ENCODE data around the gene CNTRL. TPM values are rescaled to one million over a fixed set of nuclear protein-coding genes. Genes with fewer than 3 reads are reported as not detected.

CNTRL gene
- total and polyA plus RNA-seq, 2 of the 8 experiments (the other 6 are each of a cell fraction or from before 2014, with no cell fraction given): 5.1 to 13.9 TPM

DNA sequence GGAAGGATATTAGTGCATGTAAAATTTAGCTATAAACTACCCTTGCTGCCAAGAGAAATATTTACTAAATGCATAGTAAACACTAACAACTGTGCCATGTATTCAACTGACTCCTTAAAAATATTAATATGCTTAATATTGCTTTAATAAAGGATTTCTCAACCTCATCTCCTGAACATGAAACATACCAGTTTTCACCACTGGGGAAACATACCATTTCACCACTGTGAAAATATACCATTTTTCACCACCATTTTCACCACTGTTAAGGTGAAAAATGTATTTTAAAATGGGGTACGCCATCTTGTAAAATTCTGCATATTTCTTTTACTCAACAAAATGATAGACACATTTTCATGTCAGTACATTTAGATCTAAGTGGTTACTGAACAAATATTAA lies 122.4 kb downstream of the CNTRL start (continued):
- no peak for TF ChIP-seq RNF2 (IDR thresholded peaks at IDR 0.05; ENCODE audit: borderline replicate concordance, low read depth, low read length, missing control alignments, poor library complexity, severe bottlenecking)
